Dendritic cell treated with granulocyte-macrophage colony-stimulating factor and Interleukin-4, amounts not matched to agents 40 ng/mL and 50 ng/mL, for 4 days (primary cell): ENCODE results near the gene LDHAL6B.

Experiments used
- H3K27ac Mint-ChIP-seq: one replicate; pipeline ENCODE4 v1.8.0; 2022; ENCODE audit warnings: mild to moderate bottlenecking, mixed read lengths
- H3K27me3 Mint-ChIP-seq: one replicate; pipeline ENCODE4 v1.8.0; 2022; ENCODE audit warnings: mild to moderate bottlenecking, mixed read lengths
- H3K36me3 Mint-ChIP-seq: one replicate; pipeline ENCODE4 v1.8.0; 2022; ENCODE audit warnings: low read depth, mixed read lengths
- H3K4me1 Mint-ChIP-seq: one replicate; pipeline ENCODE4 v1.8.0; 2022; ENCODE audit warnings: low read depth, mixed read lengths
- H3K4me3 Mint-ChIP-seq: one replicate; pipeline ENCODE4 v1.8.0; 2022; ENCODE audit warnings: mild to moderate bottlenecking, moderate library complexity, mixed read lengths
- H3K9me3 Mint-ChIP-seq: one replicate; pipeline ENCODE4 v1.8.0; 2022; ENCODE audit warnings: mixed read lengths
- intact Hi-C: fragments of 100-400 bp; cut with micrococcal nuclease; formaldehyde crosslinking; loops from one replicate; pipeline ENCODE4 v1.15.0; 2022

LDHAL6B gene

DNA sequence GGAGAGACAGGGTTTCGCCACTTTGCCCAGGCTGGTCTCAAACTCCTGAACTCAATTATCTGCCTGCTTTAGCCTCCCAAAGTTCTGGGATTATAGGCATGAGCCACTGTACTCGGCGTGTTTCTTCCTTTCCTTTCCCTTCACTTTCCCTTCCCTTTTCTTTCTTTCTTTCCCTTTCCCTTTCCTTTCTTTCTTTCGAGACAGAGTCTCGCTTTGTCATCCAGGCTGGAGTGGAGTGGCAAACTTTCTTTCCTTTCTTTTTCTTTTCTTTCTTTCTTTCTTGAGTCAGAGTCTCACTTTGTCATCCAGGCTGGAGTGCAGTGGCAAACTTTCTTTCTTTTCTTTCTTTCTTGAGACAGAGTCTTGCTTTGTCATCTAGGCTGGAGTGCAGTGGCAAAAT is 17.4 kb upstream of the LDHAL6B start:
- intact Hi-C loops: no loop called here
- Mint-ChIP-seq H3K27ac (peak overlapping the region; percentile 52), H3K9me3 (peaks cover 8% of the 10 kb centered on the region), H3K27me3 (no peaks in the 10 kb centered on the region), H3K4me3 (no peak overlapping the region), H3K4me1 (peaks cover 59% of the 10 kb centered on the region), H3K36me3 (peaks cover 78% of the 10 kb centered on the region)

DNA sequence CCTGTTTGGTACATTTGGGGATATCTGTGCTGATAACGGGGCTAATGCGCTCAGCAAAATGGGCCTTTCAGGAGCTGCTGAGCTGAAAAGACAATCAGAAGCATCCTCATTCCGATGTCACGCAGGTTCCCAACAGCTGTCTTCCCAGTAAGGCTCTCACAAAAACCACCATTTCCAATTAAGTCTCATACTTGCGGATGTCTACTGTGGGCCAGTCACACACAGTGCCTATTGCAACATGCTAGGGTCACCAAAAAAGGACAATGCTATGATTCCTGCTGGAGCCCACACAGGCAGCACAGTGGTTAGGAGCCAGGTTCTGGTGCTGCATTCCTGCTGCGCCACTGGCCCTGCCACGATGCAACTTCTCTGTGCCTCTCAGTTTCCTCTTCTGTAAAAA is 16.4 kb upstream of the LDHAL6B start:
- Mint-ChIP-seq H3K27ac (peak overlapping the region; percentile 8), H3K4me1 (peaks cover 61% of the 10 kb centered on the region), H3K9me3 (peaks cover 8% of the 10 kb centered on the region), H3K27me3 (no peaks in the 10 kb centered on the region), H3K36me3 (peaks cover 78% of the 10 kb centered on the region), H3K4me3 (no peak overlapping the region)
- intact Hi-C loops: no loop called here

DNA sequence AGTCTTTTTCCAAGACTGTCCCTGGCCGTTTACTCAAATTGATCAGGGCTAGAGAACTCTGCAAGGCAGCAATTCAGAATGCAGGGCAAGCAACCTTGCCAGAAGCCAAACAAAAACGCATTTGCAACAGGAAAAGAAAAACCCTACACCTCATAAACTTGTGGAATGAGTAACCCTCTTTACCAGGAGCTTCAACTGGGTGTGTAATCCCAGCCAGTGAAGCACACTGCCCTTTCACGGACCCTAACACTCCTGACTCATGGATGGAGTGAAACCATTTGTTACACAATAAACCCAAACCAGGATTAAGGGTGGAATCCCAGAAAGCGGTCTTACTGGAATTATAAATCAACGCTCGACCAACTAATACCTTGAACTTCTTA is 14.8 kb upstream of the LDHAL6B start:
- peaks cover 57% of the 10 kb centered on the region for H3K4me1 Mint-ChIP-seq
- H3K36me3 Mint-ChIP-seq: peaks cover 89% of the 10 kb centered on the region
- H3K9me3 Mint-ChIP-seq: peaks cover 8% of the 10 kb centered on the region
- no peak overlapping the region for H3K4me3 Mint-ChIP-seq
- intact Hi-C loops: no loop called here
- no peaks in the 10 kb centered on the region for H3K27me3 Mint-ChIP-seq
- peak overlapping the region; percentile 56 for H3K27ac Mint-ChIP-seq

DNA sequence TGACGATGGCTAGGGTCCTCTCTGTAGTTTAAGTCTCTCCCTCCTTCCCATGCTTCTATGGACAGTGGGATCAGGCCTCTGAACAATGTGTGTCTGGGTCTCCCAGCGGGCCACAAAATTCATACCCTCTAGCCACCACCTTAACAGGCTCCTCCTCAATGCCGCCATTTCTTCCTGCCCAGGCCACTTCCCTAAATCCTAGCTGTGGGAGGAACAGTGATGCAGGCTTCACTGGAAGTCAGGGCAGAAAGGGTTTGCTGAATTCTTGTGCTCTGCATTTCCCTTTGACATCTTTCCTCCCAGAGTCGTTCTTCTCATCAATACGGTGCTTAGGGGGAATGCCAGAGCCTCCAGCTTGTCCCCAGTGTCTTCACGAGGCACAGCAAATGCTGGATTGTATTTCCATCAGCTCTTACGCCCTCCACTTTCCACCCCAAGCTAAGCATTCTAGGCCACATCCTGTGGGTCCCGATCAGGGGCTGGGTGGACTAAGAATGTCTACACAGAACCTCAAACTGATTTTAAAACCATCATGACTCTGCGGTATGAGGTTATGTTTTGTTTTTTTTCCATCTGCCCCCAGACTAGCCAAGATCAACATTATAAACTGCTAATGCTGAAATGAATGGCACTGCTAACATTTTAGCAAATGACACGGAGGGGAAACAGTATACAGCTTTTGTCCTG is 11.9 kb upstream of the LDHAL6B start:
- no peaks in the 10 kb centered on the region for H3K27me3 Mint-ChIP-seq
- H3K36me3 Mint-ChIP-seq: peaks cover 90% of the 10 kb centered on the region
- peak overlapping the region; percentile 89 for H3K27ac Mint-ChIP-seq
- intact Hi-C loops: no loop called here
- no peaks in the 10 kb centered on the region for H3K9me3 Mint-ChIP-seq
- peaks cover 49% of the 10 kb centered on the region for H3K4me1 Mint-ChIP-seq
- no peak overlapping the region for H3K4me3 Mint-ChIP-seq

DNA sequence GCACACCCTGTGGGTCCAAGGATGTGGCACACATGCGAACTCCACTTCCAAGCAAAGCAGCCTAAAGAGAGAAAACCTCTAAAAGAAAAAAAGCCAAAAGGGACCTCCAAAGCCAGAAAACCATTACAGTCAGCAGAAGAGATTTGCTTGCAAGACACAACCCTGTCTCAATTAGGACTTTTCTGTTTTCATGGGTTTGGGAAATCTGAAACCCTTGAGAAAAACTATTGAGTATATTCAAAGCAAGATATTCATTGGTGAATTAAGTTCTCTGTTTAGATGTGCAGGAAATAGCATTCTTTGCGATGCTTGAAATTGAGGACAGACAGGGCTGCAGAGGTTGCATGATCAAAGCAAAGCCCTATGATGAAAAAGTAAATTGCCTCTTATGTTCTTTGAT is 10.2 kb upstream of the LDHAL6B start:
- H3K4me3 Mint-ChIP-seq: no peak overlapping the region
- peaks cover 39% of the 10 kb centered on the region for H3K4me1 Mint-ChIP-seq
- intact Hi-C loops: no loop called here

DNA sequence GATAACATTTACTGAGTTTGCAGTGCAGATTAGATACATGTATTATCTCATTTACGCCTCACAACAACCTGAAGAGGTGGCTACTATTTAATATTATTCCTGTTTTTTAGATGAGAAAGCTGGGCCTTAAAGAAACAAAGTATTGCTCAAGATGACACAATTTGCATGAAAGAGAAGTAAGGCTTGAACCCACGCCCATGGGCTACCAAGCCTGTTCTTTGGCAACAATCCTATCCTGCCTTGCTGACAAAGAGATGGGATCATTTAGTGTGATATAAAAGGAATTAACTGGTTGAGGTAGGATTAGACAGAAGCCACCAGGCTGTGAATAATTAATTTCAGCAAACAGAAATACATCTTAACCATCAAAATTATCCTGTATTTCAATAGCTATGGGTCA is 9.2 kb upstream of the LDHAL6B start:
- Mint-ChIP-seq H3K27ac (peak overlapping the region; percentile 67), H3K36me3 (peaks cover 90% of the 10 kb centered on the region), H3K4me1 (peaks cover 34% of the 10 kb centered on the region), H3K4me3 (no peak overlapping the region), H3K27me3 (no peaks in the 10 kb centered on the region), H3K9me3 (no peaks in the 10 kb centered on the region)
- intact Hi-C loops: no loop called here

More for the DNA sequence above, 10.2 kb upstream of the LDHAL6B start:
- Mint-ChIP-seq H3K27ac (no peak overlapping the region), H3K36me3 (peaks cover 90% of the 10 kb centered on the region), H3K27me3 (no peaks in the 10 kb centered on the region), H3K9me3 (no peaks in the 10 kb centered on the region)

DNA sequence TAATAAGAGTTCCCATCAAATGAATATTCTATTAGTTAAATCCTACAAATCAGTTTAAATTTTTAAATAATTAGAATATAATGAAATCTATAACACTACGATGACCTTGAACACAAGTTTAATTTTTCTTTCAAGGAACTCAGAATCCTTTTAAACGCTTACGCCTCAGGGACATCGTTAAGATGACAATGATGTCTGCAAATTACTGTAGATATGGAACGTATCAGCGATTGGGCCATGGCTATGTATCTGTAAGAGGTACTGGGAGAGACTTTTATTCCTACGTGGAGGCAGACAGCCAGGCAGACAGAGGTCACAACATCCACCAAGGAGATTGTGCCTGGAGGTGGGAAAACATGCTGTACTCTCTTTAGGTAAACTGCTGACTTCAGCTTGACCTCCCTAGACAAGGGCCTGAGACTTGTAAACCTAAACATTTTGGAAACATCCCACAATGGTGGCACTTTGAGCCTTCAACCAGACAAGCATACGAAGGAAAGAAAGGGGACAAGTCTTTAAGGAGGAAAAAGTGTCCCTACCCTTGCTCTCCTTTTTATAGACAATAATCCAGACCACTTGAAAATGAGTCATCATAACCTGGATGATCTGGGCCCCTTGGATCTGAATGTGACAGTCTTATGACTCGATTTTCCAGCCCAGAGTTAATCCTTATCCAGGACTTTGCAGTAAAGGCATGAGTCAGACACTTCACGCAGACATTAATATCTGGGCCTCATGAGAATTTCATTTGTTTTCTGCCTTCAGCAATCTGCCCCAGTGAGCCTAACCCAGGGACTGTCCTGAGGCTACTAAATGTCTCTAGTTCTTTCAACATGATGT is 6.8 kb upstream of the LDHAL6B start:
- Mint-ChIP-seq H3K4me1 (peaks cover 24% of the 10 kb centered on the region), H3K27ac (no peak overlapping the region), H3K36me3 (peaks cover 90% of the 10 kb centered on the region), H3K27me3 (no peaks in the 10 kb centered on the region), H3K4me3 (no peak overlapping the region), H3K9me3 (no peaks in the 10 kb centered on the region)
- intact Hi-C loops: no loop called here

DNA sequence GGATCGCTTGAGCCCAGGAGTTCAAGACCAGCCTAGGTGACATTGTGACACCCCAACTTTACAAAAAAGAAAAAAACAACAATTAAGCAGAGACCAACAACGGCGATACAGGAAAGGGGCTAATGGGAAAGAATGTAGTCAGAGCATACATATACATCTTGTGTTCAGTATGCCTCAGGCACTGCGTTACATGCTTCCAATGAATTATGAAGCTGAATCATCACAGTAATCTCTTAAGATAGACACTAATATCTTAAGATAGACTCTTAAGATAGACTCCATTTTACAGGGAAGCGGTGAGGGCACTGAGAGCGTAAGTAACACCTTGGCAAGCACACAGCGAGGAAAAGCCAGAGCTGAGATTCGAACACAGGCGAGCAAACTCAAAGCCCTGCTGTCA is 6.1 kb upstream of the LDHAL6B start:
- intact Hi-C loops: no loop called here
- Mint-ChIP-seq H3K4me3 (no peak overlapping the region), H3K27ac (no peak overlapping the region), H3K36me3 (peaks cover 90% of the 10 kb centered on the region), H3K27me3 (no peaks in the 10 kb centered on the region), H3K9me3 (no peaks in the 10 kb centered on the region), H3K4me1 (peaks cover 17% of the 10 kb centered on the region)

DNA sequence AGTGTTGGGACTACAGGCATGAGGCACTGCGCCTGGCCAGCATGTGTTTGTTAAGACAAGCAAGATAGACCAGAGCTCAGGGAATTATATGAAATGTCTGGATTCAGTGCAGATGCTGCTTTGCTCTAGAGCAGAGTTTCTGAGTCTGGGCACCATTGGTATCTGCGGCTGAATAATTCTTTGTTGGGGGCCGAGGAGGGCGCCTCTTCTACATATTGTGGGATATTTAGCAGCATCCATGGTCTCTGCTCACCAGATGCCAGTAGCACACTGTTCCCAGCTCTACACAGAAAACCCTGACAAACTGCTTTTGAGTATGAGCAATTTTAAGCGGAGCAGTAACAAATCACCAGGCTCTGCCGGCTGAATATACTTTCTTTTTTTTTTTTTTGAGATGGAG is 3.6 kb upstream of the LDHAL6B start:
- no peaks in the 10 kb centered on the region for H3K27me3 Mint-ChIP-seq
- H3K4me1 Mint-ChIP-seq: peaks cover 14% of the 10 kb centered on the region
- no peaks in the 10 kb centered on the region for H3K9me3 Mint-ChIP-seq
- H3K36me3 Mint-ChIP-seq: peaks cover 97% of the 10 kb centered on the region
- intact Hi-C loops: no loop called here
- no peak overlapping the region for H3K27ac Mint-ChIP-seq
- no peak overlapping the region for H3K4me3 Mint-ChIP-seq

DNA sequence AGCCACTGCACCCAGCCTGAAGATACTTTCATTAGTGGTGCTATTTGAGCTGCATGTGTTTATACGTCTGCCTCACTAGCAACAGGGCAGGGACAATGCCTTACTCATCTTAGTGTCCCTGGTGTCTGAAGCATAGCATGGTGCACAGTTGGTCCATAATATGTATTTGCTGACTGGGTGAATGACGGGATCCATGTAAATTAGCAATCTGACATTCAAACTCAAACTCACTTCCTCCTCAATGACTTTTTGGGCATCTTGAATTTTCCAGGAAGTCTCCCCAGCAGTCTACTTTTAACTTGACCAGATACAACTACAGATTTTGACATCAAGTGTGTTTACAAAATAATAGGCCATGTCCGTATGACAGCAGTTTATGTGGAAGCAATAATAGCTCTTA is 3.0 kb upstream of the LDHAL6B start:
- Mint-ChIP-seq H3K4me3 (no peak overlapping the region), H3K4me1 (peaks cover 12% of the 10 kb centered on the region), H3K27ac (peak overlapping the region; percentile 63), H3K27me3 (no peaks in the 10 kb centered on the region), H3K9me3 (no peaks in the 10 kb centered on the region), H3K36me3 (peaks cover 98% of the 10 kb centered on the region)
- intact Hi-C loops: no loop called here

DNA sequence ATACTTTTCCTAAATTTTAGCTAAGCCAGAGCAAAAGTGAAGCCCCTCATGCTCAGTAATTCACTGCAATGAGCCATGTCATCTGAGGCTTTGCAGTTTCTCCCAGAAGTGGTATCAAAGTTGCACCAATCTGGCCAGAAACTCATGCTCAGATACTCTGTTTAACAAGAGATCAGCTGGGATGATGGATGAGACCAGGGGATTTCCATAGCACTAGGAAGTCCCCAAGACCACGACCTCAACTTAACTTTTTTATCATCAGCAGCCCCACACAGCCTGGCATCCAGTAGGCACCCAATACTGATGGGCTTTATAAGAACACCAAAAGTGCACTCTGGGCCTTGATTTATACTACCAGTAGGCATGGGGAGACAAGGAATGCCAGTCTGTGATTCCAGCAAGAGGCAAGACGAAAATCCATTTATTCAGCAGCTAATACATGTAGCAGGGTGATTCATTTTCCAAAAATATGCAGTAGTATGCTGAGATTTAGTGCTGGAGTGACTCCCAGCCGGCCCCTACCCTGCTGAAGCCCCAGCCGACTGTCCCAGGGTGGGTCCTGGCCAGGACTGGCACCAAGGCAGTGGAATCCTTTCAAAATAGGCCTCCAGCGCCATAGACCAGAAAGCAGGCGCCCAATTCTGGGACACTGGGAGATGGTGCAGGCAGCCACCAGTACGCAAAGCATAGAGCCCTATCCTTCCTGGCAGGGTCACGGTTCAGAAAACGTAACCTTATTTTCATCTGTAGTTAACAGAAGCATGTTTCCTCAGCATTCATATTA is 612 bp upstream of the LDHAL6B start:
- Mint-ChIP-seq H3K4me1 (peaks cover 8% of the 10 kb centered on the region), H3K9me3 (no peaks in the 10 kb centered on the region), H3K4me3 (no peak overlapping the region), H3K27ac (no peak overlapping the region), H3K27me3 (no peaks in the 10 kb centered on the region), H3K36me3 (peaks cover 99% of the 10 kb centered on the region)
- intact Hi-C loops: loop anchor here (5.0 kb wide), 1 partner anchor 49 kb away; no protein-coding TSS in a partner anchor

DNA sequence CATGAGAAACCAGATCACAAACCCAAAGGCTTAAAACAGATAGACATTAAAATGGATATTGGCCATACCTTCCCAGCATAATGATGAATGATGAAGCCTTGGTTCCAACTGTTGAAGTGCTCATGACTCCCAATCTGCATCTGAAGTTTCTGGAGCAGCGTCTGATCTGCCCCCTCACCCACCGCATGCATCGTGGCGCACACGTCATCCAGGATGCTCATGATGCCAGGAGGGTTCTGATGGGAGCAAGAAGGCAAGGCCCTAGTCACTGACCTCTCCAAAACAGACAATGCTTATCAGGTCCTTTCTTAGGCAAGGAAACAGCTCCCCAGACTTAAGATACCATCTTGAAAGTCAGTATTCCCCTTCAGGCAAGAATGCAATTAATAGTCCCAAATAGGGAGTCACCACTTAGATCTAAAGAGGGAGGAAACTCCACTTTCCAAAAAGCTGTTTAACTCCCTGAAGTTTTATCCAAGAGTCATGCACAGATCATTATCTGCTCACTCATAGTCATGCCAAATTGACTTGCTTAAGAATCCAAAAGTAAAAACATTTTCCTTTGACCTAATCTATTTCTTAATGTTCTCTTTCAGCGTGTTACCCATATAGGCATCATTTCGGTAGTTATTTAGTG is 2.1 kb downstream of the LDHAL6B start:
- intact Hi-C loops: loop anchor here (5.0 kb wide), 1 partner anchor 51 kb away; no protein-coding TSS in a partner anchor
- Mint-ChIP-seq H3K9me3 (no peaks in the 10 kb centered on the region), H3K36me3 (peaks cover 99% of the 10 kb centered on the region), H3K4me3 (no peak overlapping the region), H3K4me1 (peaks cover 8% of the 10 kb centered on the region), H3K27me3 (no peaks in the 10 kb centered on the region), H3K27ac (no peak overlapping the region)

DNA sequence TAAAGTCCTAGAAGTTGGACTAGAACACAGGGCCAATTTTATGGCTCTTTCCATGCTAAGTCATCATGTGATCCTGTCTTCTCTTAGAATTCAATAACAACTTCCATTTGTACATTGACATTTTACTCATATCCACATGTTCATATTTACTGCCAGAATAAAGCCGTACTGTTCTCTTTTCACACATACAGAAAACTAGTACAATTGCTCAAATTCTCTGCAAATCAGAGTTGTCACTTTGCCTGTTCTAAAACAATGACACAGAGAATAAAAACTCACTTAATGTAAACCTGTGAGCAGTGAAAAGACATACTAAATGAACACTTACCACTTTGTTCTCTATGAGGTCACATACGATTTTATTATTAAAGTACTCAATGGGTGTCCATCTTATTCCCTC is 3.5 kb downstream of the LDHAL6B start:
- peaks cover 98% of the 10 kb centered on the region for H3K36me3 Mint-ChIP-seq
- no peaks in the 10 kb centered on the region for H3K4me1 Mint-ChIP-seq
- H3K27ac Mint-ChIP-seq: no peak overlapping the region
- intact Hi-C loops: no loop called here
- H3K27me3 Mint-ChIP-seq: no peaks in the 10 kb centered on the region
- H3K9me3 Mint-ChIP-seq: no peaks in the 10 kb centered on the region
- no peak overlapping the region for H3K4me3 Mint-ChIP-seq
